K562 (cell line): ENCODE measurements around the gene MALAT1. TPM values are rescaled to one million over a fixed set of nuclear protein-coding genes. Genes with fewer than 3 reads are reported as not detected.

ENCODE experiments used
- ATAC-seq: fragments of 200-7000 bp; cut with Tn5 transposase; 3 replicates; pipeline ENCODE4 v1.9.1; 2020; ENCODE audit warnings: moderate library complexity
- BruUV-seq: library from RNA; stranded (reverse); fragments of 400-500 nt; replicated peaks from 2 replicates; lab custom pipeline; 2021; lab: Mats Ljungman, UMichigan
- CTCF ChIA-PET: fragments of 300-600 bp; formaldehyde crosslinking; extraction: SDS; loops from one replicate; lab custom pipeline; 2021; ENCODE audit warnings: low intra/inter-chr PET ratio; lab: Yijun Ruan, JAX
- POLR2A ChIA-PET: fragments of 300-600, 350-650 bp; sonication (Branson Sonifier 250); formaldehyde crosslinking; extraction: SDS; loops from one replicate; lab custom pipeline; 2021; ENCODE audit warnings: antibody characterized with exemption, inconsistent platforms; lab: Yijun Ruan, JAX
- DNase-seq, 4 experiments: peaks; one replicate each; pipeline versions ENCODE4 v3.0.0 to v3.0.0-alpha.2; 2011 to 2018; ENCODE audit warnings: low spot score in 3 of 4, mixed read lengths in 3 of 4; ENCODE audit errors: extremely low read depth in 1 of 4
- FAIRE-seq: peaks from 2 replicates; lab custom pipeline; 2011; peaks lifted over from hg19 to GRCh38; lab: Jason Lieb, UNC
- H2AFZ ChIP-seq: 2 replicates; pipeline ENCODE4 v1.6.0; 2011; ENCODE audit warnings: low read depth, low read length, control low read depth, inconsistent platforms
- H3K27ac ChIP-seq: fragments of 200-600 bp; 3 replicates; pipeline ENCODE4 v1.8.0; 2011; ENCODE audit warnings: low read depth, mild to moderate bottlenecking, control low read depth, inconsistent platforms, low read length, moderate library complexity, mixed read lengths; ENCODE audit errors: extremely low read depth
- H3K27me3 ChIP-seq, 2 experiments: fragments of 300-600 bp in 1 of 2; 2 replicates in 1 of 2; 3 replicates in 1 of 2; pipeline versions ENCODE4 v1.6.0 to v1.8.0; 2011; ENCODE audit warnings: inconsistent platforms in 2 of 2, low read length in 2 of 2, mild to moderate bottlenecking in 1 of 2, mixed read lengths in 1 of 2, moderate library complexity in 1 of 2; ENCODE audit not compliant: control insufficient read depth in 2 of 2, insufficient read depth in 2 of 2
- H3K36me3 ChIP-seq: fragments of 300-600 bp; 3 replicates; pipeline ENCODE4 v1.8.0; 2011; ENCODE audit warnings: mild to moderate bottlenecking, low read length, inconsistent platforms; ENCODE audit not compliant: control insufficient read depth, insufficient read depth
- H3K4me1 ChIP-seq, 2 experiments: fragments of 200-600 bp in 1 of 2; replicated peaks in 1 of 2; 2 replicates in 1 of 2; 3 replicates in 1 of 2; pipeline versions ENCODE4 v1.5.1 to v1.8.0; 2011; ENCODE audit warnings: inconsistent platforms in 2 of 2, low read length in 2 of 2, mild to moderate bottlenecking in 1 of 2, mixed read lengths in 1 of 2, moderate library complexity in 1 of 2; ENCODE audit not compliant: control insufficient read depth in 2 of 2, insufficient read depth in 2 of 2
- H3K4me2 ChIP-seq: 2 replicates; pipeline ENCODE4 v1.6.1; 2011; ENCODE audit warnings: low read length, control low read depth, inconsistent platforms, mixed read lengths; ENCODE audit not compliant: insufficient read depth
- H3K4me3 ChIP-seq: fragments of 200-600 bp; sonication (generic), shearing (Covaris generic); 2 replicates; pipeline ENCODE4 v1.5.1; 2016; ENCODE audit warnings: control low read depth, inconsistent platforms
- H3K79me2 ChIP-seq: fragments of 200-600 bp; 3 replicates; pipeline ENCODE4 v1.8.0; 2011; ENCODE audit warnings: low read length, inconsistent platforms; ENCODE audit not compliant: control insufficient read depth, insufficient read depth
- H3K9ac ChIP-seq, 2 experiments: 2 replicates each; pipeline versions ENCODE4 v1.6.0 to v1.6.1; 2011; ENCODE audit warnings: low read depth in 2 of 2, low read length in 2 of 2, control low read depth in 1 of 2, inconsistent platforms in 1 of 2, mild to moderate bottlenecking in 1 of 2, mixed read lengths in 1 of 2; ENCODE audit not compliant: insufficient read depth in 1 of 2
- H3K9me1 ChIP-seq: one replicate; pipeline ENCODE4 v1.6.0; 2011; ENCODE audit warnings: inconsistent platforms, mild to moderate bottlenecking, low read length, moderate library complexity; ENCODE audit not compliant: control insufficient read depth, insufficient read depth
- H3K9me3 ChIP-seq: replicated peaks from 2 replicates; pipeline ENCODE4 v1.5.1; 2011; ENCODE audit warnings: low read depth, low read length, inconsistent platforms; ENCODE audit not compliant: control insufficient read depth, insufficient read depth
- H4K20me1 ChIP-seq: replicated peaks from 2 replicates; pipeline ENCODE4 v1.6.1; 2011; ENCODE audit warnings: low read length, inconsistent platforms, mixed read lengths; ENCODE audit not compliant: control insufficient read depth, insufficient read depth
- CBX3 ChIP-seq, 2 experiments: IDR thresholded peaks; 1 replicate in 1 of 2; 2 replicates in 1 of 2; pipeline ENCODE4 v1.6.1; 2012; ENCODE audit warnings: inconsistent platforms in 2 of 2, low read length in 2 of 2, borderline replicate concordance in 1 of 2, control low read depth in 1 of 2
- CTBP1 ChIP-seq: fragments of 450-650 bp; IDR thresholded peaks from 2 replicates; pipeline ENCODE4 v1.6.1; 2016; ENCODE audit warnings: borderline replicate concordance
- DMBX1 ChIP-seq: fragments of 250-450 bp; sonication (Bioruptor Pico); IDR thresholded peaks from 2 replicates; pipeline ENCODE4 v1.8.0; 2022; ENCODE audit warnings: inconsistent platforms, mild to moderate bottlenecking, moderate library complexity, borderline replicate concordance
- EP400 ChIP-seq: fragments of 450-650 bp; IDR thresholded peaks from 2 replicates; pipeline ENCODE4 v1.6.1; 2017; ENCODE audit warnings: antibody characterized with exemption, mild to moderate bottlenecking, moderate library complexity
- FOXK2 ChIP-seq, 2 experiments: fragments of 450-650 bp; IDR thresholded peaks in 1 of 2; conservative IDR thresholded peaks in 1 of 2; 2 replicates each; pipeline ENCODE4 v1.6.1; 2016; ENCODE audit warnings: low read depth in 2 of 2, mild to moderate bottlenecking in 1 of 2
- HDAC1 ChIP-seq, 2 experiments: fragments of 450-650 bp; IDR thresholded peaks; 2 replicates each; pipeline ENCODE4 v1.6.1; 2016 to 2017; ENCODE audit warnings: inconsistent platforms in 1 of 2, mild to moderate bottlenecking in 1 of 2, moderate library complexity in 1 of 2
- JUN ChIP-seq, 2 experiments: sonication (generic) in 1 of 2; formaldehyde crosslinking in 1 of 2; IDR thresholded peaks; 2 replicates each; pipeline versions ENCODE4 v1.6.1 to v1.8.0; 2012 to 2022; ENCODE audit warnings: borderline replicate concordance in 2 of 2, mild to moderate bottlenecking in 2 of 2, improper control_type of control experiment in 1 of 2, low read depth in 1 of 2, low read length in 1 of 2, missing genetic modification reagents in 1 of 2
- KDM1A ChIP-seq, 2 experiments: fragments of 450-650 bp; IDR thresholded peaks; 2 replicates each; pipeline ENCODE4 v1.6.1; 2016; ENCODE audit warnings: mild to moderate bottlenecking in 2 of 2
- LCOR ChIP-seq: sonication (generic); formaldehyde crosslinking; IDR thresholded peaks from 2 replicates; pipeline ENCODE4 v1.8.0; 2022; ENCODE audit warnings: mild to moderate bottlenecking, missing genetic modification reagents
- MAFF ChIP-seq: IDR thresholded peaks from 2 replicates; pipeline ENCODE4 v1.6.1; 2012; ENCODE audit warnings: low read length, improper control_type of control experiment
- NFIC ChIP-seq: fragments of 450-650 bp; IDR thresholded peaks from 2 replicates; pipeline ENCODE4 v1.6.1; 2017; ENCODE audit warnings: mild to moderate bottlenecking, inconsistent platforms
- NFRKB ChIP-seq: fragments of 450-650 bp; IDR thresholded peaks from 2 replicates; pipeline ENCODE4 v1.6.1; 2016; ENCODE audit warnings: low read depth
- PHTF2 ChIP-seq: fragments of 250-450 bp; sonication (Bioruptor Pico); IDR thresholded peaks from 2 replicates; pipeline ENCODE4 v1.5.0; 2021; ENCODE audit warnings: mild to moderate bottlenecking
- RB1 ChIP-seq: fragments of 450-650 bp; IDR thresholded peaks from 2 replicates; pipeline ENCODE4 v1.6.1; 2017; ENCODE audit warnings: low read depth, mild to moderate bottlenecking
- SIN3A ChIP-seq, 2 experiments: fragments of 150-350 bp in 1 of 2; IDR thresholded peaks; 2 replicates each; pipeline ENCODE4 v1.6.1; 2011 to 2016; ENCODE audit warnings: borderline replicate concordance in 2 of 2, low read depth in 2 of 2, low read length in 2 of 2, mild to moderate bottlenecking in 2 of 2, moderate library complexity in 2 of 2; ENCODE audit not compliant: control insufficient read depth in 1 of 2
- SMAD4 ChIP-seq: fragments of 250-450 bp; sonication (Bioruptor Pico); conservative IDR thresholded peaks from 2 replicates; pipeline ENCODE4 v1.8.0; 2021; ENCODE audit warnings: inconsistent platforms, mild to moderate bottlenecking, moderate library complexity
- TEAD4 ChIP-seq, 2 experiments: sonication (generic) in 1 of 2; formaldehyde crosslinking in 1 of 2; IDR thresholded peaks; 2 replicates each; pipeline versions ENCODE4 v1.6.1 to v1.8.0; 2012 to 2022; ENCODE audit warnings: borderline replicate concordance in 1 of 2, inconsistent platforms in 1 of 2, low read length in 1 of 2, mild to moderate bottlenecking in 1 of 2, missing genetic modification reagents in 1 of 2
- ZSCAN32 ChIP-seq: fragments of 450-650 bp; formaldehyde crosslinking; IDR thresholded peaks from 2 replicates; pipeline ENCODE4 v1.4.0; 2020; ENCODE audit warnings: mild to moderate bottlenecking, moderate library complexity
- WGBS: fragments of 100-300 bp; shearing (Covaris generic); methylation state at CpG from one replicate; pipeline ENCODE4 v1.1.6; 2016; ENCODE audit warnings: low coverage, mixed read lengths; ENCODE audit not compliant: insufficient coverage; ENCODE audit errors: missing lambda C conversion rate; 5-methylcytosine and 5-hydroxymethylcytosine counted together
- in situ Hi-C: fragments of 300-500 bp; cut with MboI; formaldehyde crosslinking; loops from 4 replicates; pipeline ENCODE4 v1.15.0; 2018; ENCODE audit warnings: inconsistent platforms, mixed read lengths
- intact Hi-C: fragments of 100-400 bp; cut with micrococcal nuclease; formaldehyde crosslinking; loops from 2 replicates; pipeline ENCODE4 v1.14.2; 2022
- polyA plus RNA-seq, 8 experiments: library from polyadenylated mRNA; depleted of rRNA in 4 of 8; stranded (reverse) in 5 of 8; unstranded in 3 of 8; fragments of >200 nt; fragmentation: Nextera tagmentation in 2 of 8; fragmentation: Illumina TruSeq in 1 of 8; extraction: Ambion mirVana in 2 of 8; extraction: Trizol in 1 of 8; gene quantifications; 2 replicates each; pipeline versions ENCODE4 v1.2.1 to v1.2.3, GENCODE V29; 2011 to 2014; ENCODE audit warnings: inconsistent platforms in 1 of 8, missing spikeins in 1 of 8
- total RNA-seq, 7 experiments: library from RNA; depleted of rRNA in 6 of 7; stranded (reverse); fragments of >200 nt in 6 of 7; fragmentation: Illumina TruSeq in 2 of 7; extraction: Trizol in 2 of 7; gene quantifications; 2 replicates each; pipeline versions ENCODE4 v1.2.1 to v1.2.3, GENCODE V29; 2011 to 2021; ENCODE audit warnings: low replicate concordance in 1 of 7

MALAT1 gene
- total and polyA plus RNA-seq, 9 of the 15 experiments (the other 6 are each of a cell fraction or from before 2014, with no cell fraction given), result 363 to 8,715 (median 2,351) TPM

DNA sequence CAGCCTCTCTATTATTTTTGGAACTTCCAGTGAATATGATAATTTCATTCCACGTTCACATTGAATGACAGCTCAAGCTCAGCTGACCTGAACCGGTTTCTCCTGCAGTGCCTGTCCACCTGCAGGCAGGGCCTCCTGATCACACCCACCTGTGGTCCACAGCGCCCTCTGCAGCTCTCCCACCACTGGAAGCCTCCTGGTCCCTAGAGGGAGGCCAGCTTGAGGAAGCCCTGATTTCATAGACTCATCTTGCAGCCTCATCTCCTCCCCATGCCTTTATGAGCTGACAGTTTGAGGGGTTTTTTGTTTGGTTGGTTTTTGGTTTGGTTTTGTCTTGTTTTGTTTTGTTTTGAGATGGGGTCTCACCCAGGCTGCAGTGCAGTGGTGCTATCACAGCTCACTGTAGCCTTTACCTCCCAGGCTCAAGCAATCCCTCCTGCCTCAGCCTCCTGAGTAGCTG lies 29.9 kb upstream of the MALAT1 start:
- Histone ChIP-seq H3K4me3 (no peak overlapping the region), H3K27ac (no peak overlapping the region), H3K9me3 (no peaks in the 10 kb centered on the region), H3K9ac (peak overlapping the region in 1 of 2 experiments; percentile 37; a peak in 1 of 4 replicates), H3K27me3 (no peaks in the 10 kb centered on the region), H3K4me2 (no peak overlapping the region; the same call in 1 of the 2 replicates), H2AFZ (no peak overlapping the region), H3K9me1 (no peaks in the 10 kb centered on the region), H3K36me3 (no peaks in the 10 kb centered on the region), H3K4me1 (peaks cover 26 to 44% of the 10 kb centered on the region in 2 experiments), H3K79me2 (peaks cover 41% of the 10 kb centered on the region), H4K20me1 (no peaks in the 10 kb centered on the region; the same call in 1 of the 2 replicates)
- CTCF ChIA-PET, result interaction anchor here (0.6 to 1.5 kb wide), 8 partner anchors 9 to 193 kb away, joined by 3 to 7 read pairs (median 5); partner anchors contain the start of gene SLC25A45
- intact Hi-C loops, result loop anchor here (1.0 to 2.0 kb wide), 2 partner anchors 53 to 86 kb away; partner anchors contain the start of gene SLC25A45
- DNase-seq, result peak; percentile 61 to 89 (median 74)
- no TSS peak for BruUV-seq
- in situ Hi-C loops, result no loop called here
- POLR2A ChIA-PET, result interaction anchor here (0.6 to 26.0 kb wide), 9 partner anchors 9 to 157 kb away, joined by 3 to 2118 read pairs (median 7); partner anchors contain the start of genes MALAT1 and NEAT1
- 3% methylated on average over 3 of the region's 3 CpGs for WGBS
- FAIRE-seq, result peak; percentile 78
- ATAC-seq, result peak; percentile 75
- TF ChIP-seq KDM1A (IDR thresholded peaks at IDR 0.05) (peak; percentile 61; a peak in 2 of 4 replicates), HDAC1 (IDR thresholded peaks at IDR 0.05) (peak in 1 of 2 experiments; percentile 29; a peak in 1 of 4 replicates), TEAD4 (IDR thresholded peaks at IDR 0.05; ENCODE audit: low read length) (no peak), TEAD4 (CRISPR knock-in tag; IDR thresholded peaks at IDR 0.05; ENCODE audit: borderline replicate concordance) (no peak), CTBP1 (peak; percentile 74; the same call in 1 of the 2 replicates), ZSCAN32 (CRISPR knock-in tag) (no peak), FOXK2 (conservative IDR thresholded peaks at IDR 0.05 in 1 of 2, IDR thresholded peaks at IDR 0.05 in 1 of 2; ENCODE audit: low read depth in 2 of 2) (no peak), NFRKB (no peak), PHTF2 (no peak), LCOR (CRISPR knock-in tag) (0 out of 2 replicates have a peak, but pooled peaks have one; percentile 38), CBX3 (IDR thresholded peaks at IDR 0.05; ENCODE audit: borderline replicate concordance in 1 of 2, low read length in 2 of 2) (0 out of 3 replicates have a peak, but pooled peaks of 1 of the 2 experiments have one; percentile 27), MAFF (no peak), NFIC (0 out of 2 replicates have a peak, but pooled peaks have one; percentile 4), DMBX1 (CRISPR knock-in tag) (no peak), RB1 (peak; percentile 59; the same call in 1 of the 2 replicates), SMAD4 (CRISPR knock-in tag) (0 out of 2 replicates have a peak, but pooled peaks have one; percentile 22), EP400 (peak; percentile 40; the same call in 1 of the 2 replicates), SIN3A (IDR thresholded peaks at IDR 0.05; ENCODE audit: borderline replicate concordance in 2 of 2, control insufficient read depth in 1 of 2, low read depth in 2 of 2, low read length in 2 of 2) (0 out of 4 replicates have a peak, but pooled peaks of 1 of the 2 experiments have one; percentile 40), JUN (IDR thresholded peaks at IDR 0.05; ENCODE audit: borderline replicate concordance, low read depth, low read length) (peak; percentile 23; the same call in 1 of the 2 replicates), JUN (CRISPR knock-in tag; IDR thresholded peaks at IDR 0.05; ENCODE audit: borderline replicate concordance) (no peak)
